GM19452 (cell line): ENCODE measurements around the gene GJA4.

Experiments used
- ATAC-seq: cut with Tn5 transposase; IDR thresholded peaks from one replicate; pipeline ENCODE4 v1.9.1; 2021; ENCODE audit not compliant: unreplicated experiment

The GJA4 gene

DNA sequence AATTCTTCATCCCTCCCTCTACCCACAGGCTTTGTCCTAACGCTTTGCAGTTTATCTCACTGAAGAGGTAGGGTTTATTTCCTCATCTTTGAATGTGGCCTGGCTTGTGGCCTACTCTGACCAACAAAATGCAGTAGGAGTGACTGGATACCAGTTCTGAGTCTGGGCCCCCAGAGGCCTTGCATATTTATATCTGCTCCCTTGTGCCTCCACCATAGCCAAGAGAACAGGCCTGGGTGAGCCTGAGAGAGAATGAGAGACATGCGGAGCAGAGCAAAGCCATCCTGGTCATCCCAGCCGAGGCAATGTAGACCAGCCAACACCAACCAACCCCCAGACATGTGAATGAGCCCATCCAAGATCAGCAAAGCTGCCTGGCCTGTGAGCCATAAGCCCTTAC, 36.5 kb downstream of the GJA4 start:
- no peak for ATAC-seq

DNA sequence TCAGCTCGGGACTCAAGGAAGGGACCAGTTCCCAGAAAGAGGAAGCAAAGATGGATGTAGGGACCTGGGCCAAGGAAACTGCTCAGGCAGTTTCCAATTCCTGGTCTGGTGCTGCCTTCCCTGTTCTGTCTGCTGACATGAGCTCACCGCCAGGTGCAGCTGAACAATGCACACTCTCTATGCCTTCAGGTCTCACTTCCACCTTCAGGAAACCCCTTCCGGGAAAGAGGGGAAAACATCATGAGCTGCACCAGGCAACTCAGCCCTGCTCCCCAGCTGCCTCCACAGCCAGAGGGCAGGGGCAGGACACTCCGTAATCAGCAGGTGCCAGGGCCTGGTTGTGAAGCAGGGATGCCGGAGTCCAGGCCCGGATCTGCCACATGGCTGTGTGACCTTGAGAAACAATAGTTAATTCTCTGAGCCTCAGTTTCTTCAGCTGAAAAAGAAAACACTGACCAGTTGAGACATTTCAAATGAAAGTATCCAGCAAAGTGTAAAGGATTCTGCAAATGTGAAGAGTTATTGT, 39.0 kb downstream of the GJA4 start:
- ATAC-seq = no peak

DNA sequence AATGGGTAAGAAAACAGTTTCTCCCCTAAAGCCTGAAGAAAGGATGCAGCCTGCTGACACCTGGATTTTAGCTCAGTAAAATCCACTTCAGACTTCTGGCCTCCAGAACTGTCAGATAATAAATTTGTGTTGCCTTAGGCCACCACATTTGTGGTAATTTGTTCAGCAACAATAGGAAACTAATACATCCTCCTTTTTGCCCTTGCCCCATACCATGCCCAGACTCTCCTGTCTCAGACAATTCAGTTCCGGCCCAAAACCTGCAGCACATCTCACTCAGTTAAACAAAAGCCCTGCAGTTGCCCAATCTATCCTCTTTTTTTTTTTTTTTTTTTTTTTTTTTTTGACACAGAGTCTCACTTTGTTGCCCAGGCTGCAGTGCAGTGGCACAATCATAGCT, 40.9 kb downstream of the GJA4 start:
- ATAC-seq = no peak

DNA sequence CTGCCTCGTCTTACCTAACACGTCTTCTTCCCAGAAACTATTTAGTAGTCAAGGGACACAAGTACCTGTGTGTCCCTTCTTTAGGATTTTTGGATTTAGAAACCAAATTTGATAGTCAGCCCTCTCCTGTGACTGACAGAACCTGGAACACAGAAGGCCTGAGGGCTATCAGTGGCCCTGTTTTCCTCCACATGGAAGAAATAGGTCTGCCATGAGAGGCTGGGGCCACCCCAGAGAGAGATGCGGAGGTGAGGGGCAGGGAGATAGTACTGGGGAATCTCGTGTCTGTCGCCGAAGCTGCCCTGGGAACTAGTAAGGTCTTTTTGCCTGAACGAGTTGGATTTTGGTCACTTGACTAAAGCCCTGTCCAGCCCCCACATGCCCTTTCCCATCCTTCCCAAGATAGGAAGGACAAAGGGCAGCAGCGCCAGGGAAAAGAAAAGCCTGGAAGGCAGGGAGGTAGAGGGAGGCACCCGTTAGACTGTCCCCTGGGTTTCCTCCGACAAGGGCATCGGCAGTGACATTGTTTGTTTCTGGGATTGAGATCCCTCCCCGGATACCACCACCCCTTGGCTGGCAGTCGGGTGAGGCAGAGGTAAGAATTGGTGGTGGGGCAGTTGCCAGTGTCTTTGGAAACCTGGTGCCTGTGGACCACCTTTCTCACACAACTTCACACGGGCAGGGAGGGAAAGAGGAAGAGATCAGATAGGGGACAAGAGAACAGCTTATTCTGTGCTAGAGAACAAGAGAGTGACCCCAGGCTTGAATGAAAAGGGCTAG, 46.9 kb downstream of the GJA4 start:
- no peak for ATAC-seq

DNA sequence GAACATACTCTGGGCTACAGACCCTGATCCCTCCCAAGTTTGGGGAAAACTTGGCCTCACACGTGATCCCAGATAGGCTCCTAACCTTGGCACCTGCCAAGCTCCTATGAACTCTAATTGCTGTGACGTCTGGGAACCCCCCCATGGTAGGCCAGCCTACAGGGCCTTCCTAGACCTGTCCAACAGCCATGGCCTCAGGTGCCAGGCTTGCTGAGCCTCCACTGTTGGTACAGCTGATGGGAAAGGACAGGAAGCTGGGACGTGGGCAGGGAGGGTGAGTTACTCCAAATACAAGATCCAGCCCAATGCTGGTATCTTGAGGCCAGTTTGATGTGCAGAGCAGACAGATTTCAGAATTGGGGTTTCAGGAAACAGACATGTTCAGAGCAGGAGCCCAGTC, 47.6 kb downstream of the GJA4 start:
- no peak for ATAC-seq

DNA sequence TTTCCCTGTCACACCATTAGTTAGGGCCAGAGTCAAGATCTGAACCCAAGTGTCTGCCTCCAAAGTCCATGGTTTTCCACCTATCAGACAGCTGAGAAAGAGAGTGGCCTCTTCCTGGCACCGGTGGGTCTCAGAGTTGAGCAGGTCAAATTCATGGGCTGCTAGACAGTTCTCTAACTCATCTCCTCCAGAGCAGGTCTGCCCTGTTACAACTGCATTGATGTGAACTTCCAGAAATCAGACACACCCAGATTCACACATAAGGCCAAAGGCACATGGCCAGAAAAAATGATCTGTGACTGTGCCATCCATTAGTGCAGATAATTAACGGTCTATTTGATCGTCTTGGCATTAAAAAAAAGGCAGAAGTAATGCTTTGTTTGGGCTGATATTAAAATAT, 49.3 kb downstream of the GJA4 start:
- no peak for ATAC-seq

DNA sequence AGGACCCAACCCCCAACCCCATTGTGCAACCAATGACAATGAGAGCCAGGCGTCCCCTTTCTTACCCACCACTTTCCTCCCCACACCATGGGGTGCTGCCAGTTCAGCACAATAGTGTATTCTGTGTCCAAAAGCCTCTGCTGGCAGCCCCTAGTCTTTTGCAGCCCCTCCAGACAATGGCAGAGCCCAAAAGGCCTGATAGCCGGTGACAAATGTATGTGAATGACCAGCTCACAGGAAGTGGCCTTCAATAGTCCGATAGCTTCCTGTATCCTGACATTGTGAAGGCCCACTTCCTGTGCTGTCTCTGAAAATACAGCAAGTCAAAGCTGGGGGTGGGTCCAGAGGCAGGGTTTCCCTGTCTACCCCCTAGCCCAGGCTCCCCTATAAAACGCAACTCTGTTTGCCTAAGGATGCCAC, 50.2 kb downstream of the GJA4 start:
- no peak for ATAC-seq

DNA sequence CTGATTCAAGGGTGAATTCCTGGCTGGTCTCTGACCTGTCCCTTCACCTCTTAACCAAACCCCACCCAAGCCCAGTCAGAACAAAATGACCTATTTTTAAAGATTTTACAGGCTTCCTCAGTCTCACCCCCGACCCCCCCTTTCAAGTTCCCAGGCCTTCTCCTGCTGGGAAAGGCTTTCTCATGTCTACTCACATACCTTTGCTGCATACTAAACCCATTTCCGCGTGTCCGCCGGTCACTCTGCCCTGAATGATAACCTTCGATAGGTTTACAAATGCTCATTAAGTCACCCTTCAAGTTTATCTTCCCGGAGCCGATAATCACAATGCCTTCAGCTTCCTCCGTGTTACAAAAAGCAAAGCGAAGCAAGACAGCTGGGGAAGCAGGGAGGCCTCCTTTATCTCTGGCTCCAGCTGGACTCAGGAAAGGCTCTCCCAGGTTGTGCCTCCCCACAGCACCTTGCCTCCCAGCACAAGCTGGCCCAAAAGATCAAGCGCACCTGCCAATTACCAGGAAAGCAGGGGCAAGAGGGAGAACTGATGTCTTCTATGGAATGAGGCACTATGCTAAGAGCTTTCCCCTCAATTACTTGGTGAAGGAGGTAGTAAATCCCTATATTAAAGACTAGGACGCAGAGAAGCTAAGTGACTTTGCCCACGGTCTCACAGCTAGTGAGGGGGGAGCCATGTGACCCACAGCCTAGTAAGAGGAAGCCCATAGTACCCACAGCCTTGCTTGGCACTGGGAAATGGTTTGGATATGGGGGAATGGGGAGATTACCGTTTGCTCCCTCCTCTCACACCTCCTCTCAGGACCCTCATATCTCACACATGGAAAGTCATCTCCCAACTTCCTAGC, 50.8 kb downstream of the GJA4 start:
- no peak for ATAC-seq

DNA sequence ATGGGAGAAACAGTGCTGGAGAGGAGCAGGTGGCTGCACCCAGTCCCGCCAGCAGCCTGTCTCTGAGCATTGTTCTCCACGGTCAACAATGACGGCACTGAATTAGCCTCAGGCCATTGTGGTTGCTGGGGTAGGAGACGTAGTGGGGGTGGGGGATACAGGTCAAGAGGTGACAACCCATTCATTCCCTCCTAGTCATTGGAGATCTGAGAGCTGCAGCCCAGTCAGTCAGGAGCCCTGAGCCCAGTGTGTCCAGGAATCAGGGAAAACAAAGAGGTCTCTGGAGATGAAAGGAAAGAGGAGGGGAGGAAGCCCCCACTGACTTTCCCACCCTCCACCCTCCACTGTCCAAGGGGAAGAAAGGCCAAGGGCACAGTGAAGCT, 51.4 kb downstream of the GJA4 start:
- ATAC-seq = no peak
